Neural cell (in vitro differentiated cells): Measurements from ENCODE around the gene TGFBR3.

Source experiments
- CTCF ChIP-seq: fragments of 450-650 bp; IDR thresholded peaks from 2 replicates; pipeline ENCODE4 v1.5.1; 2014; ENCODE audit warnings: antibody characterized with exemption, mild to moderate bottlenecking, moderate library complexity; ENCODE audit not compliant: poor library complexity, severe bottlenecking
- EP300 ChIP-seq: fragments of 450-650 bp; conservative IDR thresholded peaks from 2 replicates; pipeline ENCODE4 v1.6.1; 2014; ENCODE audit warnings: antibody characterized with exemption, mild to moderate bottlenecking, moderate library complexity; ENCODE audit not compliant: poor library complexity, severe bottlenecking
- EZH2 ChIP-seq: fragments of 200-600, 300-800 bp; shearing (Covaris generic), sonication (generic); IDR thresholded peaks from 2 replicates; pipeline ENCODE4 v1.6.1; 2014; ENCODE audit warnings: antibody characterized with exemption, low read length, borderline replicate concordance, mild to moderate bottlenecking; ENCODE audit not compliant: insufficient read depth, poor library complexity, severe bottlenecking
- MXI1 ChIP-seq: fragments of 450-650 bp; conservative IDR thresholded peaks from 2 replicates; pipeline ENCODE4 v1.6.1; 2014; ENCODE audit warnings: antibody characterized with exemption, mild to moderate bottlenecking; ENCODE audit not compliant: poor library complexity, severe bottlenecking
- POLR2AphosphoS5 ChIP-seq: IDR thresholded peaks from 2 replicates; pipeline ENCODE4 v1.6.1; 2012
- RAD21 ChIP-seq: fragments of 450-650 bp; conservative IDR thresholded peaks from 2 replicates; pipeline ENCODE4 v1.6.1; 2014; ENCODE audit warnings: antibody characterized with exemption, mild to moderate bottlenecking, moderate library complexity
- REST ChIP-seq: IDR thresholded peaks from 2 replicates; pipeline ENCODE4 v1.6.1; 2012; ENCODE audit warnings: borderline replicate concordance
- SMC3 ChIP-seq: fragments of 450-650 bp; conservative IDR thresholded peaks from 2 replicates; pipeline ENCODE4 v1.6.1; 2014; ENCODE audit warnings: antibody characterized with exemption, mild to moderate bottlenecking, moderate library complexity; ENCODE audit not compliant: poor library complexity
- TAF1 ChIP-seq: IDR thresholded peaks from 2 replicates; pipeline ENCODE4 v1.6.1; 2012; ENCODE audit warnings: low read depth

GRCh38 chr1:91685994-91686393 is 200.0 kb downstream of the TGFBR3 start:
- no peak for TF ChIP-seq EZH2
- no peak for TF ChIP-seq CTCF
- TF ChIP-seq EP300: no peak
- no peak for TF ChIP-seq REST
- no peak for TF ChIP-seq MXI1
- no peak for TF ChIP-seq RAD21
- TF ChIP-seq POLR2AphosphoS5: no peak
- TF ChIP-seq SMC3: no peak
- no peak for TF ChIP-seq TAF1
